ENCODE results near the gene KRT31.
"Not testable (repeated sequence)": the region's sequence is repeated elsewhere in the genome, so short reads cannot be mapped to it uniquely, and the experiment has no call there.

The KRT31 gene

GRCh38 chr17:41347869-41348760, 49.3 kb downstream of the KRT31 start:
- H3K4me3 ChIP-seq (ENCODE audit: low read depth in 1 of 2, low read length in 2 of 2), result no peak overlapping the region
- peaks cover 0 to 3% of the 10 kb centered on the region in 2 donors for H3K27me3 ChIP-seq (ENCODE audit: control insufficient read depth in 1 of 2, insufficient read depth in 2 of 2, low read length in 2 of 2)
- no peak overlapping the region for H3K9ac ChIP-seq (ENCODE audit: low read depth in 1 of 2, low read length in 2 of 2)
- H3K27ac ChIP-seq (ENCODE audit: low read depth, low read length), result no peak overlapping the region
- no peaks in the 10 kb centered on the region for H3K4me1 ChIP-seq (ENCODE audit: control insufficient read depth in 1 of 2, insufficient read depth in 2 of 2, low read length in 2 of 2)
- H3K9me3 ChIP-seq (ENCODE audit: control insufficient read depth in 1 of 2, low read length in 2 of 2), result no peaks in the 10 kb centered on the region
- H3K36me3 ChIP-seq (ENCODE audit: control insufficient read depth in 1 of 2, insufficient read depth in 2 of 2, low read length in 2 of 2), result no peaks in the 10 kb centered on the region

DNA sequence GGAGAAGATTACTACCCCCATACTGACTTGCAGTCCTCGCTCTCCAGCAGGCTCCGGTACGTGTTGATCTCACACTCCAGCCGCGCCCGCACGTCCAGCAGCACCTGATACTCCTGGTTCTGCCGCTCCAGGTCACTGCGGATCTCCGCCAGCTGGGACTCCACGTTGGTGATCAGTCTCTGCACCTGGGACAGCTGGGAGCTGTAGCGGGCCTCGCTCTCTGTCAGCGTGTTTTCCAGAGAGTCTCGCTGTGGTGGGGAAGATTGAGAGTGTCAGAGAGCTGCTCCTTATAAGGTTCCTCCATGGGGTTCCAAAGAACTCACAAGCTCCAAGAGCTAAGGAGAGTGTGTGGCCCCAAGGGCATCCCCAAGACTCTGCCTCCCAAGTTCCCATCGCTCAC, 51.0 kb downstream of the KRT31 start:
- H3K4me3 ChIP-seq (ENCODE audit: low read depth in 1 of 2, low read length in 2 of 2); H3K9me3 ChIP-seq (ENCODE audit: control insufficient read depth in 1 of 2, low read length in 2 of 2); H3K27ac ChIP-seq (ENCODE audit: low read depth, low read length); H3K4me1 ChIP-seq (ENCODE audit: control insufficient read depth in 1 of 2, insufficient read depth in 2 of 2, low read length in 2 of 2); H3K9ac ChIP-seq (ENCODE audit: low read depth in 1 of 2, low read length in 2 of 2); H3K36me3 ChIP-seq (ENCODE audit: control insufficient read depth in 1 of 2, insufficient read depth in 2 of 2, low read length in 2 of 2); H3K27me3 ChIP-seq (ENCODE audit: control insufficient read depth in 1 of 2, insufficient read depth in 2 of 2, low read length in 2 of 2): not testable (repeated sequence)

GRCh38 chr17:41345992-41346391, 51.4 kb downstream of the KRT31 start:
- Histone ChIP-seq H3K9me3 (ENCODE audit: control insufficient read depth in 1 of 2, low read length in 2 of 2) (no peaks in the 10 kb centered on the region), H3K27ac (ENCODE audit: low read depth, low read length) (no peak overlapping the region), H3K9ac (ENCODE audit: low read depth in 1 of 2, low read length in 2 of 2) (no peak overlapping the region)

More at GRCh38 chr17:41345992-41346391, 51.4 kb downstream of the KRT31 start:
- no peaks in the 10 kb centered on the region for H3K4me1 ChIP-seq (ENCODE audit: control insufficient read depth in 1 of 2, insufficient read depth in 2 of 2, low read length in 2 of 2)
- no peak overlapping the region for H3K4me3 ChIP-seq (ENCODE audit: low read depth in 1 of 2, low read length in 2 of 2)
- no peaks in the 10 kb centered on the region for H3K27me3 ChIP-seq (ENCODE audit: control insufficient read depth in 1 of 2, insufficient read depth in 2 of 2, low read length in 2 of 2)
- H3K36me3 ChIP-seq (ENCODE audit: control insufficient read depth in 1 of 2, insufficient read depth in 2 of 2, low read length in 2 of 2), result no peaks in the 10 kb centered on the region

All from duodenal mucosa (tissue), 2 donors.